CD4-positive, alpha-beta T cell treated with Interleukin-15 for 1 hour (primary cell): ENCODE data around the gene OR6C6.
"Not testable (repeated sequence)": the region's sequence is repeated elsewhere in the genome, so short reads cannot be mapped to it uniquely, and the experiment has no call there.

Experiments
- DNase-seq: peaks from one replicate; pipeline ENCODE4 v3.0.0-alpha.2; 2020

Gene OR6C6

GRCh38 chr12:55296469-55296868 lies at the start of gene OR6C6:
OR6C6 (minus strand) TSS chr12:55296569; CDS start chr12:55295232, 1,337 bp downstream.
- no peak for DNase-seq

DNA sequence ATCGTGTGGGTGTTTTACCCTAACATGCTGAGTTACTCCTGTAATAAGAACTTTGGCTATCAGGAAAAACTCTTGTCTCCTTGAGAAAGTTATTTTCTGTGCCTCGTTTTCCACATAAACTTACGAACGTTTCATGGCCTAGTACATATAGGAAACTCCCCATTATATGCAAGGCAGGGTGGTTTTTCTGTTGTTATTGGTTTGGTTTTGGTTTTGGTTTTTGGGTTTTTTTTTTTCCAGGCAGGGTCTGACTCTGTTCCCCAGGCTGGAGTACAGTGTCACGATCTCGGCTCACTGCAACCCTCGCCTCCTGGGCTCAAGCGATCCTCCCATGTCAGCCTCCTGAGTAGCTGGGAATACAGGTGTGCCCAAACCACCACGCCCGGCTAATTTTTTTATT lies 39.6 kb upstream of the OR6C6 start:
- DNase-seq, result no peak

DNA sequence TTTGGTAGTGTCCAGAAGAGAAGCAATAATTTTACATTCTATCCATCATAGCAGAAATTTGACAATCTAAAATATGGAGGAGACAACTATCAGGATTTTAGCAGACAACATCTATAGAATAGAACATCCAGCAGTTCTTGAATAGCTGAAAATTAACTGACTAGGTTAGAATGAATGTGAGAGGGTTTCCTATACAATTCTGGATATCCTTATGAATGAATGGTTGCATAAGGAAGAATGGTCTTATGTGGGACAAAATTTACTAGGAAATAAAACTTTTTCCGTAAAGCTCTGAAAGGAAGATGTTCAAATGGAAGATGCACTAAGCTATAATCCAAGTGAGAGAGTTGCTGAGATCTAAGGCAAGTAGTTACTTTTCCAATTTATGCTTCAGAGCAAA lies 34.1 kb upstream of the OR6C6 start, which contains the start of gene OR6C3:
TSS of gene OR6C3 (plus strand) at position 301 of the 400 bp plus-strand sequence. CDS start 955 bp downstream, outside the sequence.
- no peak for DNase-seq

DNA sequence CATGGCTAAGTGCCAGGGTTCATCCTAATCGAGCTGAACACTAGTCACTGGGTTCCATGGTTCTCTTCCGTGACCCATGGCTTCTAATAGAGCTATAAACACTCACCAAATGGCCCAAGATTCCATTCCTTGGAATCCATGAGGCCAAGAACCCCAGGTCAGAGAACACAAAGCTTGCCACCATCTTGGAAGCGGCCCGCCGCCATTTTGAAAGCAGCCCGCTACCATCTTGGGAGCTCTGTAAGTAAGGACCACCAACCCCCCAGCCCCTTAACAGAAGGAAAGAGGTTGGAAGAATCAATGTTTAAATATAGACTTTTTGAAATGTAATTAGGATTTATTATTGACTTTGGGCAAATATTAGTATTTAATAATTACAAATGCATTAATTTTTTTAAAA lies 29.4 kb upstream of the OR6C6 start:
- not testable (repeated sequence) for DNase-seq

DNA sequence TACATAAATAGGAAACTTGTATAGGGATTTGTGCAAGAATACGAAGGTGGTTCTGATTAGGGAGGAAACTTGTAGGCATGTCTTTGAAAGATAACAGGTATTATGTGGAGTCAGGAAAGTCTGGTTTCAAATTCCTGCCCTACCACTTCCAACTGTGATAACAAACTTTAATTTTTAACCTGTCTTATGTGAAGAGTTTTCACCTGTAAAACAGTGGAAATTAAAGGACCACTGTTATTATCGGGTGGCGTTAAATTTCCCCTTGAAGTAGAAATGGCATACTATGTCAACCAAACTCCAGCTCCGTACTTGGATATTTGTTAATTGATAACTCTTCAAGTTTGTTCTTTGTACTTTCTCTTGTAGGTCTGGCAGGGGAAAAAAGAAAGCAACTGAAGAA lies 23.8 kb upstream of the OR6C6 start:
- DNase-seq, result no peak

DNA sequence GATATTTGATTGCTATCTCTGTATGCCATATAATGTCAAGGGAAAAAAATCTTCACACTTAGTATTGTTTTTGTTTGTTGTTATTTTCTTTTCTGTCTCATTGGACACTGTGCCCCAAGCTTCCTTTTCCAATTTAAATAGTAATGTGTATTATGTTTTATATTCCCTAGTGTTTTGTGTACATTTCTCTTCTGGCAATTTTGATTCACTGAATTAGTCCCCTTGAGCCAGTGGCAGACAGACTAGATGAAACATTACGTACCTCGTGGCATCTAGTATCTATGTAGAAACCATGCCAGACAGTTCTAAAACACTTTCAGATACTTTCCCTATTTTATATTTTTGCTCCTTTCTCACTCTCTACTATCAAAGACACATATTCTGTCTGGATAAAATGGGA lies 17.7 kb upstream of the OR6C6 start, which contains the start of gene OR6C1:
TSS of gene OR6C1 (plus strand) at position 301 of the 400 bp plus-strand sequence. CDS start 6,257 bp downstream, outside the sequence.
- no peak for DNase-seq

DNA sequence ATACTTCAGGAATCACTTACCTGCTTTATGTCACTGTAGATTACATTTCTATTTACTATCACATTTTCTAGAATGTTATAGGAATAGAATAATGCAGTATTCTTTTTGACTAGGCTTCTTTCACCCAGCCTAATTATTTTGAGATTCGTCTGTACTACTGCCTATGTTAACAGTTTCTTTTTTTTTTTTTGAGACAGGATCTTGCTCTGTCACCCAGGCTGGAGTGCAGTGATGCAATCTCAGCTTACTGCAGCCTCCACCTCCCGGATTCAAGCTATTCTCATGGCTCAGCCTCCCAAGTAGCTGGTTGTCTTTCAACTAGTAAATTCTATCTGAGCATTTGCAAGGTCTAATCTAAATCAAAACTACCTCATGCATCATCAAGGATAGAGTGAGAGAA lies 6.4 kb downstream of the OR6C6 start:
- DNase-seq, result no peak

- no peak for DNase-seq
These were observed 15.4 kb downstream of the OR6C6 start for GRCh38 chr12:55280991-55281390.

DNA sequence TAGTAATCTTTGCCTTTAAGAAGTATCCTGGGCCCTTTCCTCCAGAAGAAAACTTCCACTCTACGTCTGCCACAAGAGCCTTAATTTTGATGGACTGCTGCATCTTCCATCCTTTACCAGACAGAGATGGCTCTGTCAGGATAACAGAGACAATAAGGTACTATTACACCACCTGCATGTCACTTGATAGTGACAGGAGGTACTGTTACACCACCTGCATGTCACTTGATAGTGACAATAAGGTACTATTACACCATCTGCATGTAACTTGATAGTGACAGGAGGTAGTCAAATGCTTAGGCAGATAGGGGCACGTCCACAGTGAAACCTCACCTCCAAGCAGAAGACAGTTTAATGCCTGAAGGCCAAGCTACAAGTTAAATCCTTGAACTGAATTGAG lies 38.1 kb downstream of the OR6C6 start:
- no peak for DNase-seq

DNA sequence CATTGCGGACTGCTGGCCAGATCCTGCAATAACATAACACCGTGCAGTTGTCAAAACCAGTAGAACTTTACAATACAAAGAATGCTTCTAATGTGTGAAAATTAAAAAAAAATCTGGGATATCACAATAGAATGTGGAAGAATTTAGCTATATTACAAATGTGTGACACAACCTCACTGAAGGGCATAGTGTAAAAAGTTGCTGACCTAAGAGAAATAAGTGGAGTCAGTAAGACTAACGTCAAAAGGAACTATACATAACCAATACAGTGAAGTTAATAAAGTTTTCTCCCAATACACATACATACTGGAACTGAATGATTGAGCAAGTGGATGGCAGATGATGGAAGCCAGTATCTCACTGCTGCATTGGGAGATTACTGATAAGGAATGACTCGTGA lies 39.5 kb downstream of the OR6C6 start:
- DNase-seq, result no peak

GRCh38 chr12:55253281-55253680 lies 43.1 kb downstream of the OR6C6 start:
- DNase-seq, result no peak

- DNase-seq, result no peak
These were observed 45.4 kb downstream of the OR6C6 start for GRCh38 chr12:55250944-55251343.

DNA sequence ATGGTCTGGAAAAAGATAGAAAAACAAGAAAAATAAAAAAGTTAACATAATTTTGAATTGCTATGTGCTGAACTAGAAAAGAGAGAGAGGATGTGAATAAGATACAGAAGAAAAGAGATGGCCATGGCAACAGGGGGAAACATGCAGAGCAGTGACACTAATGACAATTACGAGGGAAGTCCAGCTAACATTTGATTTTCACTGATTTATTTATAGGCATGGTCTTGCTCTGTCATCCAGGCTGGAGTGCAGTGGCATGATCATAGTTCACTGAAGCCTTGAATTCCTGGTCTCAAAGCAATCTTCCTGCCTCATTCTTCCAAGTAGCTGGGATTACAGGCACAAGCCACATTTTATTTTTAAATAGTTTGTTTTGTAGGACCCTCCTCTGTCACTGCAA lies 50.2 kb downstream of the OR6C6 start:
- no peak for DNase-seq

DNA sequence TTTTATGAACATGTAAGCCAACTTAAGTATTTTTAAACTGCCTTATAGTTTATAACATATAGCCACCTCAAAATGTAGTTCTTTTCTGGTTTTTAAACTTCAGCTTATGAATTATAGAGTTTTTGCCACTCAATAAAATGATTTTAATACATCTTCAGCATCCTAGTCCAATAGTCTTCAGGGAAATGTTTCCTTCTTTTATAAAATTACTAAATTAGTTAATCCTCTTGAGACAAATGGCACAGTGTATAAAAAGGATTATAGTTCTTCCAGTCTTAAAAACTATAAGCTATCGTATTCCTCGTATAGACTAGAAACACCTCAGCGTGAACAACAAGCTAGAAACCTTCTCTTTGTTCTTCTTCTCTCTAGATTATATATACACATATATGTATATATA lies 52.1 kb downstream of the OR6C6 start, which contains the start of gene OR6C74:
TSS of gene OR6C74 (plus strand) at position 301 of the 400 bp plus-strand sequence. CDS start 2,679 bp downstream, outside the sequence.
- no peak for DNase-seq
